GM13976 (cell line): Measurements from ENCODE around the gene SHPK.
"Not testable (repeated sequence)": the region's sequence is repeated elsewhere in the genome, so short reads cannot be mapped to it uniquely, and the experiment has no call there.

Experiments
- DNase-seq: peaks from one replicate; pipeline ENCODE4 v3.0.0; 2012; ENCODE audit warnings: low spot score
- in situ Hi-C: fragments of 300-500 bp; cut with MboI; formaldehyde crosslinking; loops from one replicate; pipeline ENCODE4 v1.12.0; 2022; ENCODE audit warnings: low sequenced_read_pairs, mixed read lengths, inconsistent platforms; ENCODE audit not compliant: unreplicated experiment
- TF ChIP-seq, protein P1 (sequence below): IDR thresholded peaks from 2 replicates; pipeline ENCODE4 v1.5.1; 2012; ENCODE audit warnings: borderline replicate concordance, mild to moderate bottlenecking; ENCODE audit not compliant: insufficient read depth; ENCODE audit errors: extremely low read depth, missing control alignments, control extremely low read depth

The SHPK gene

DNA sequence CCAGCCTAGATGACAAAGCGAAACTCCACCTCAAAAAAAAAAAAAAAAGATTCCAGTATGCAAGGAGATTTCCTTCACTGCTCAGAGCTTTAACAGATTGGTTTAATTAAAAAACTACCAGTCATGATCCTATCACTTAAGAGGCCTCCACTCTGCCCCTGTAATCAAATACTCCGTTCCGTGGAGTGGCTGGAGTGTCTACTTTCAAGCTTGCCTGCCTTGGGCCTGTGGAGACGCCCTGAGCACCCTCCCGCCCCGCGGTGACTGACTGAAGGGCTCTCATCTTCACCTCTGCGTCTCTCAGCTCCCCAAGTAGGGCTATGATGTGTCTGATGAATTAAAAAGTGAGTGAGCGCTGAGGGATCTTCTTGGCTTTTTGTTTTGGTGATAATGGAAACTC lies 53.1 kb downstream of the SHPK start:
- TF ChIP-seq, protein P1, sequence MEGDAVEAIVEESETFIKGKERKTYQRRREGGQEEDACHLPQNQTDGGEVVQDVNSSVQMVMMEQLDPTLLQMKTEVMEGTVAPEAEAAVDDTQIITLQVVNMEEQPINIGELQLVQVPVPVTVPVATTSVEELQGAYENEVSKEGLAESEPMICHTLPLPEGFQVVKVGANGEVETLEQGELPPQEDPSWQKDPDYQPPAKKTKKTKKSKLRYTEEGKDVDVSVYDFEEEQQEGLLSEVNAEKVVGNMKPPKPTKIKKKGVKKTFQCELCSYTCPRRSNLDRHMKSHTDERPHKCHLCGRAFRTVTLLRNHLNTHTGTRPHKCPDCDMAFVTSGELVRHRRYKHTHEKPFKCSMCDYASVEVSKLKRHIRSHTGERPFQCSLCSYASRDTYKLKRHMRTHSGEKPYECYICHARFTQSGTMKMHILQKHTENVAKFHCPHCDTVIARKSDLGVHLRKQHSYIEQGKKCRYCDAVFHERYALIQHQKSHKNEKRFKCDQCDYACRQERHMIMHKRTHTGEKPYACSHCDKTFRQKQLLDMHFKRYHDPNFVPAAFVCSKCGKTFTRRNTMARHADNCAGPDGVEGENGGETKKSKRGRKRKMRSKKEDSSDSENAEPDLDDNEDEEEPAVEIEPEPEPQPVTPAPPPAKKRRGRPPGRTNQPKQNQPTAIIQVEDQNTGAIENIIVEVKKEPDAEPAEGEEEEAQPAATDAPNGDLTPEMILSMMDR, result no peak
- no peak for DNase-seq
- in situ Hi-C loops, result no loop called here

DNA sequence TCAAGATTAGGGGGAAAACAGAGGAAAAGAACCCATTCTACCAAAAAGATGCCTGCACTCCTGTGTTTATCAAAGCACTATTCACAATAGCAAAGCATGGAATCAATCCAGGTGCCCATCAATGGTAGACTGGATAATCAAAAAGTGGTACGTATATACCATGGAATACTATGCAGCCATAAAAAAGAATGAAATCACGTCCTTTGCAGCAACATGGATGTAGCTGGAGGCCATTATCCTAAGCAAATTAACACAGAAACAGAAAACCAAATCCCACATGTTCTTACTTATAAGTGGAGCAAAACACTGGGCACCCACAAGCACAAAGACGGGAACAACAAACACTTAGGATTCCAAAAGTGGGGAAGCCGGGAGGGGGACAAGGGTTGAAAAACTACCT lies 57.4 kb downstream of the SHPK start:
- in situ Hi-C loops, DNase-seq: not testable (repeated sequence)

DNA sequence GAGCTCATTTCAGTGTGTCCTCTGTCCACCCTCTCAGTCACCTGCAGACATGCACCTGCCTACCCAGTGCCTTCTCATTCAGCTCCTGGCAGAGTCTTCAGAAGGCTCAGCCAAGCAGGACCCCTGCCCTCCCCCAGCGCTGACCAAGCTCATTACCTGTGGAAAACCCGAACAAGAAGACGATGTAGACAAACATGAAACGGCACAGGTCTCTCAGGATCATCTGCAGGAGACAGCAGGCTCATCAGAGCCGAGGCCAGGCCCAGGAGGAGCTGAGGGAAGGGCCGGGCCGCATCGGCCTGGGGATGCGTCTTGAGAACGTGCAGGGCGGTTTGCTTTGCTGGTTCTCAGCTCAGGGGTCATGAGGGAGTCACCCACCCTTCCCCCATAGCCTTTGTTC lies 59.1 kb downstream of the SHPK start:
- no peak for DNase-seq
- in situ Hi-C loops, result no loop called here
- TF ChIP-seq, protein P1, result no peak

DNA sequence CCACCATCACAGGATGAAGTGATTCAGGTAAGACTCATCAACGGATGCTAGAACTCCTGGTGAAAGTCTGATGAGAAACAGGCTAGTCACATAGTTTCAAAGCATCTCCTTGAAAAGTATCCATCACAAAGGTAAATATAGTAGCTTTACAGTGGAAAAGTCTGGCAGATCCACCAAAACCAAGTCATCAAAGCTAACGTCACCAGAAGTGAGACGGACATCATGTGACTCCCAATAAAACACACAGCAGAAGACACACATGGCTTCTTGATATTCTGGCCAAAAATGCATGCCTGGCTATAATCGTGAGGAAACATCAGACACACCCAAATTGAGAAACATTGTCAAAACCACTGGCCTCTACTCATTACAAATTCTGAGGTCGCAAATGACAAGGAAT lies 60.5 kb downstream of the SHPK start:
- no peak for DNase-seq
- TF ChIP-seq, protein P1, result no peak
- in situ Hi-C loops, result no loop called here

DNA sequence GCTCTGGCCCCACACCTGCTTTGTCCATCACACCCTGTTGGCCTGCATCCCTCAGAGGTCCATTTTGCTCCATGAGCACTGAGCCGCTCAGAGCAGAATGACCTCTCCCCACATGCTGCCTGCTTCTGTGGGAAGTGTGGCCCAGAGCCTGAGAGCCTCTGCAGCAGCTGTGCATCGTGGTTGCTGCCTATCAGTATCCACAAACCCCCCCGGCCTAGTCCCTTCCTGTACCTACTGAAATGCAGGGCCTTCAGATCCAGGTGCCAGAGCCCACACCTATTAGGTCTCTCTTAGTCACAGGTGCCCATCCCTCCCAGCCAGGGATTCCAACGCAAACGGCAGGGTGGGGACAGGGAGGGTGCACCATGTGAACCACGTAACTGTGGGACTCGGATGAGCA lies 61.8 kb downstream of the SHPK start:
- in situ Hi-C loops, result no loop called here
- TF ChIP-seq, protein P1, result no peak
- DNase-seq, result no peak

DNA sequence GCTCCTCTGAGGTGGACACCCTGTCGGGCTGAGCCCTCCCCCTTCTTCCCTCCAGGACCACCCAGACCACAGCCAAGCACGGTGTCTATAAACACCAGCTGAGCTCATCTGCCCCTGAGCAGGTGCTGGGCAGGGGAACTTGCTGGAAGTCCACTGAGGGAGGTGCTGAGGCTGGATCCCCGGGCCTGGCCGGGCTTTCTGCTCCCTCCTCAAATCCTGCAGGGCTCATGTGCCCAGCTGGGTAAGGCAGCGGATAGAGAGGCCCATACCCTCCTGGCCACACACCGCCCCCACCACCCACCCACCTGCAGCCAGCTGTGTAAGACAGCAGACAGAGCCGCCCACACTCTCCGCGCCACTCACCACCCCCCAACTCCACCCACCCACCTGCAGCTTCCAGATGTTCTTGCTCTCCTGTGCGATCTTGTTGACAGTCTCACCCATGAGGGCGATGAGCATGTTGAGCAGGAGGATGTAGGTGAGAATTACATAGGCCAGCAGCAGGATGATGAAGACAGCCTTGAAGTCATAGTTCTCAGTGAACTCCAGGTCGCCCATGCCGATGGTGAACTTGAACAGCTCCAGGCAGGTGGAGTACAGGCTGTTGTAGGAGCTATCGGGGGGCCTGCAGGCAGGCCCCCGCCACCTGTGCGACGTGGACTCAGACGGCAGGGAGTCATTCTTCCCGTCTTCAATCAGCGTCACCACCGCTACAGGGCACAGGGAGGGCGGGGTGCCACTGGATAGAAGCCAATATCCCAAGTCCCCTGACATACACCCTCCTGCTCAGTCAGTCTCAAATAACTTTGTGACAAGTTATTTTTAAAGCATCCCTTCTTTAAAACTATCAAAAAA lies 62.6 kb downstream of the SHPK start:
- TF ChIP-seq, protein P1, result no peak
- in situ Hi-C loops, result no loop called here

DNA sequence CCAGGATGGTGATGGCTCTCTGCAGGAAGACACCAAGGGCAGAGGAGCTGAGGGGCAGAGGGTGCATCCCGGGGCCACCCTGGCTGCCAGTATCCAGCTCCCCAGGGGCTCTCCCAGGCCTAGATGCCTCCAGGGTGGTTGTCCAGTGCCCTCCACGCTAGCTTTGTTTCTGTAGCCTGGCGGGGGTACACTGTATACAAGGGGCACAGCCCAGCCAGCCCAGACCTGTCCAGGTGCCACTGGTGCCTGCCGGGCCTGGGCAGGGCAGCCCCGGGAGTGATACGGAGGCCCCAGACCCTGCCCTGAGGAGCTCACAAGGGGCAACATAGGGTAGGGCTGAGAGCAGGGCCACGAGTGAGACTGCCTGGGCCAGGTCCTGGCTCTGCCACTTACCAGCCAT lies 63.8 kb downstream of the SHPK start:
- no peak for DNase-seq
- TF ChIP-seq, protein P1, result no peak
- in situ Hi-C loops, result no loop called here

More for the DNA sequence above, 62.6 kb downstream of the SHPK start:
- DNase-seq, result no peak
